ENCODE measurements around the gene RAB18.

GRCh38 chr10:27500096-27500495 lies 4.0 kb upstream of the RAB18 start:
- no peak for TF ChIP-seq CTCF (conservative IDR thresholded peaks at IDR 0.05; ENCODE audit: low read length)
- TF ChIP-seq EZH2phosphoT487 (IDR thresholded peaks at IDR 0.05; ENCODE audit: borderline replicate concordance, low read depth, low read length), result no peak
